Sciatic nerve (tissue), 2 donors: Measurements from ENCODE around the gene SHISA5. TPM values are rescaled to one million over a fixed set of nuclear protein-coding genes. Genes with fewer than 3 reads are reported as not detected.

ENCODE experiments used
- ATAC-seq: fragments of 200-7000 bp; cut with Tn5 transposase; one replicate; pipeline ENCODE4 v1.9.1; 2020; ENCODE audit warnings: mild to moderate bottlenecking, moderate library complexity
- DNase-seq: peaks from one replicate; pipeline ENCODE4 v3.0.0-alpha.2; 2020; ENCODE audit warnings: low spot score
- intact Hi-C: fragments of 100-400 bp; cut with DNase I; formaldehyde crosslinking; loops from one replicate; pipeline ENCODE4 v1.14.2; 2022
- microRNA-seq: library from miRNA; unstranded; fragments of <30 nt; microRNA quantifications from one replicate; pipeline ENCODE4 v1.2.0, GENCODE V29; 2020
- total RNA-seq: library from RNA; stranded (reverse); fragmentation: NEBNext Ultra II Directional; extraction: Animal tissue kit (Norgen Biotek cat#: 25700); gene quantifications from one replicate; pipeline ENCODE4 v1.2.1, GENCODE V29; 2021
- donor health status: DM: no; HTN: no; CAD: no.
- donor health status: DM: no; HTN: no; CAD: no.

Gene SHISA5
- total RNA-seq, 1 donor from 2014 or later: 138 TPM

DNA sequence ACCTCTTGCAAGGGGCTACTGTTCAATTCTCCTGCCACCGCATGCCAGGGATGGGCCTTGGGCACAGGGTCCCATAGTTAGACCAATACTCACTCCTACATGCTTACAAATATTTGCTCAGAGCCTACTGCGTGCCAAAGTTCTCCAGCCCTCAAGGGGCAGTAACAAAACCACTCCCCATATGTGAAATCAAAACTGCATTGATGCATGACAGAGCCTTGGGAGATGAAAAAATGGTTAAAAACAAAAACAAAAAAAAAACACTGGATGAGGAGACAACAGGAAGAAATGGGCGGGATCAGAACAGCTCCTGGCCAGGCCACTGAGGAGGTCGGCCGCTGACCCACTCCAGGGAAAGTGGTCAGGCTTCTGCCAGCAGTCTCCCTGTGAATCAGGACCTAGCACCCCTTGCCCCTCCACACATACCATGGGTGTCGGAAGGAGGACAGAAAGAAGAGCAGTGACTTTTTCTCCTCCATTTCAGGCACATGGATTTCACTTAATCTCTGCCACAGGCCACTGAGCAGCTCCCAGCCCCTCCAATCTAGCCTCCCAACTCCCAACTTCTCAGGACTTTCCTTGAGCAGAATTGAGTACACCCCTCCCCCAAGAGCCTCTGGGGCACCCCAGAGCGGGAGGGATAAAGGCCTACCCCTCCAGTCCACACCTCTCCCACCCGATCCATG lies 76.9 kb downstream of the SHISA5 start:
- DNase-seq: no peak
- peak; percentile 35 for ATAC-seq
- intact Hi-C loops: no loop called here

DNA sequence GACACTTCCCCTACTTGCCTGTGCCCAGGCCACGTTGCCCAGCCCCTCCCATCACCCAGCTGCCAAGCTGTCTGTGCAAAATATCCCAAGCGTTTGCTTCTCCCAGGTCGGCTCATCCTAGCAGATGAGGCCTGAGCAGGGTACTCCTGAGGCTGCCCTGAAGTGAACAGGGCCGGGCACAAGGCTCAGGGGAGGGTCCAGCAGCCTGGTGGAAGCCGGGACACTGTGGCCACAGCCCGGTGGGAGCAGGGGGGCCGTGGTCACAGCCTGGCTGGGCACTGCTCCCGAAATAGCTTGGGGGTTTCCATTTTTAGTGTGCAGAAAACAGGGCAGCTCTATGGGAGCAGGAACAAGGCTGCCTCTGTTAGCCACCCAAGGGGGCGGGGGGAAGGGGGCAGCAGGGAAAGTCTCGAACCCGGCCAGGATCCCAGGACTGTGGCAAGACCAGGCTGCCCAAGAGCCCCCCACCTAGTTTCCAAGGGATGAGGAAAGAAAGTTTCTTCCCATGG lies 77.5 kb downstream of the SHISA5 start:
- intact Hi-C loops: no loop called here
- DNase-seq (no peak), ATAC-seq (peak; percentile 23)

DNA sequence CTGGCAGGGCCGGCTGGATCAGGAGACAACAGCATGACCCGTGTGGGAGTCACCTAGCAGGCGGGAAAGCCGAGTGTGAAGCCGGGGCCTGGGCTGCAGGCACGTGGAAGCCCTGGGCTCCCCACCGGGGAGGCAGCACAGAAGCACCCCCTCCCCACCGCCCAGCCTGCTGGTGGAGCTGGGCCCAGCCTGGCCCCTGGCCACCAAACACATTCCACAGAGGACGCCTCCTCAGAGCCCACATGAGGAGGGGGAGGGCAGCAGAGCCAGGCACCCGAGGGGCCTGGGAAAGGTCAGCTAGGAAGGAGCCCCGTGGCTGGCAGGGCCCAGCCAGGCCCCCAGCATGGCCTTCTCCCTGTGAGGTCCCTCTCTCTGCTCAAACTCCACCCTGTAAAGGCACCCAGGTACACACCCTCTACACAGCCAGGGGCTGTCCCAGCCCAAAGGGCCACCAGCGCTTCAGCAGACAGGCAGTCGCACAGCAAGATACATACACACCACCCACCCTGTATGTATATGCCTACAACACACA lies 78.6 kb downstream of the SHISA5 start:
- intact Hi-C loops: no loop called here
- DNase-seq (no peak), ATAC-seq (no peak)

DNA sequence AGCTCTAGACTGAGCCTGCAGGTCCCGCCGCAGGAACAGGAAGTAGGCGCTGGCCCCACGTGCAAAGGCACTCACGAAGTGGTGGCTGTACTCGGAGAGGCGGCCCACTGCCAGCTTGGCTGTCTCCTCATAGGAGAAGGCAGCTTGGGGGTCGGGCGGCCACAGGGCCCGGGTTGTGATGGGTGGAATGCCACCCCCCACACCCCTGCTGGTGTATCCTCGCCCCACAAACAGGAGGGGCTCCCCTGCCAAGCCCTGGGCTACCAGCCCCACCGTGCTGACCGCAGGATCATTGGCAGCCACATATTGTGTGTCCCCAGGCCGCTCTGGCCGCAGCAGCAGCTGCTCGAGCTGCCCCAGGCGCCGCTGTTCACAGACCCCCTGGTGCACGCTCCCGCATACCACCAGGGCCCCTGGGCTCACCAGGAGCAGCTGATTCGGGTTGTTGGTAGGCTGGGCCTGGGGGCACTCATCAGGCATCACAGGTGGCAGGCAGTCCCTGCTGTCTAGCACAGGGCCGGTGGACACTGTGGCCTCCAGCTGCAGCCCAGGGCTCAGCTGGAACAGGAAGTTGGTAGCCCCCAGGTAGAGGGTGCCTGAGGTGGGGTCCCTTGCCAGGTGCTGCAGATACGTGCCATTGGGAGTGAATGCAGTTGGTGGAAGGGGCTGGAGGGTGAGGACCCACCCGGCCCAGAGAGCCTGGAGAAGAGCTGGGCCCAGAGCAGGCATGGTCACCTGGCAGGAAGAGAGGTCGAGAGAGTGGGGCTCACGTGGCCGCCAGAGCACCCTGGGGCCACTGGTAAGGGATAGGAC lies 79.9 kb downstream of the SHISA5 start:
- ATAC-seq (no peak), DNase-seq (no peak)
- intact Hi-C loops: no loop called here

DNA sequence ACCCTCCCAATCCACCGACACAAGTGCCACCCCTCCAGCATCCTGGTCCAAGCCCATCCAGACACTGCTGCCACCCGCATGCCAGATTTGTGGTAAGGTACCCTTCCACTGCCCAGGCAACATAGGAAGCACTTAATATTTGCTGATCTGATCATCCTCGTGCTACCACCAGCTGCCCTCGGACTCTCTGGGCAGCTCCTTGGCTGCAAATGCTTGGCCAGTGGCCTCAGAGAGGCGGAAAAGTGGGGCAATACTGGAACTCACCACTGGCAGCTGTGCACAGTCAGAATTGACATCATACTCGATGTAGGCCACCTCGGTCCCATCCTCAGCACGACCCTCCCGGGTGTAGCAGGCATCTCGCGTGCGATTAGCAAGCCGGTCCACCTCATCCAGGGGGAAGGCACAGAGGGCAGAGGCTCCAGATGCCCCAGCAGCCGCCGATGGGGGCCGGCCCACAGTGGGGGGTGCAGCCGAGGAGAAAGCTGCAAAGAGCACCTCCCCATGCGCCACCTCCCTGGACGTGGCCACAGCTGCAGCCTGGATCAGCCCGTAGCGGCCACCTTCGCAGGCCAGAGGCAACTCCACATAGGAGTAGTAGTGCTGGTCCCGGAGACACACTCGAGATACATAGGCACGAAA lies 80.6 kb downstream of the SHISA5 start:
- ATAC-seq: no peak
- DNase-seq: no peak
- intact Hi-C loops: no loop called here

DNA sequence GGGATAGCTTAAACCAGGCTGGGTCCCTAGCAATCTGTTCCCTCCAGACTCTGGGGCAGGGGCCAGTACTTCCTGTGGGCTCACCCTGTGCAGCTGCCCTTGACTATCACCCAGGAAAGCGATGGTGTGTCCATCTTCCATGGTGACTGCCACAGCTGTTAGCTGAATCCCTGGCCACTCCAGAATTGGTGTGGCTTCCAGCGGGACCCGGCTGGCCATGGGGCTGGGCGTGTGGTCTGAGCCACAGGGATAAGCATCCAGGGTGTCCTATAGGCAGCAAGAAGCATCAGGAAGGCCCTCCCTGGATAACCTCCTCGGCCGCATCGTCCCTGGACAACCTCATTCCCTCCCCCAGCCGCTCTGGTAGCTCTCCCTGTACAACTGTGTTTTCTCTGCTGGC lies 81.3 kb downstream of the SHISA5 start:
- intact Hi-C loops: no loop called here
- DNase-seq (no peak), ATAC-seq (no peak)

DNA sequence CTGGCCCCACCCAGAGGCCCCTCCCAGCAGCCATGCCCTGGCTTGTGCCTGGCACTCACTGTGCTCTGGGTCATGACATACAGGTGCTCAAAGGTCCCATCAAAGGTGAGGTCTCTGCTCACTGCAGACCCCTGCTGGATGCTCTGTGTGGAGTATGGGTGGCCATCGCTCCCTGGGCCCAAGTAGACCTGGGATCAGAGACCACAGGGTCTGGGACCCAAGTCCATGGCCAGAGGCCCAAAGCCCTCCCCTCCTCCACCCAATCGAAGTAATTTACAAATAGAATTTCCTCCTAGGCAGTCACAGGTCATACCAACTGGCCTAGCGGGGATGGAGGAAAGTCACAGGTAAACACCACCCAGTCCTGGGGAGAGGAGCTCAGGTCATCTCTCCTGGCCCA lies 81.7 kb downstream of the SHISA5 start:
- DNase-seq (no peak), ATAC-seq (no peak)
- intact Hi-C loops: no loop called here

DNA sequence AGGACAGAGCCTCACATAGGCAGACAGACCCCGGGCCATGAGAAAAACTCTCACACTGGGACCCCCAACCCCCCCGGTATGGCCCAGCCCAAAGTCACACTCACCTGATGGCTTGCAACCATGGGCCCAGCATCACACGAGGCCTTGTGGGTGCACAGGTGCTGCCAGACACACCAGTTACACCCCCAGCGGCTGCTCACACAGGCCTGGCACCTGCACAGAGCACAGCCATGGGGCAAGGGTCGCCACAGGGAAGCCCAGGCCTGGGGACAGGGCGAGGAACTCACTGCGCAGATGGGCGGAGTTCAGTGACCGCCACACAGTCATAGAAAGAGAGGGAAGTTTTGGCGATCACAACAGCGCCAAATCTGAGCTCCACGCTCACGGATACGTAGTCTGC lies 83.4 kb downstream of the SHISA5 start:
- no peak for ATAC-seq
- intact Hi-C loops: no loop called here
- DNase-seq: no peak

DNA sequence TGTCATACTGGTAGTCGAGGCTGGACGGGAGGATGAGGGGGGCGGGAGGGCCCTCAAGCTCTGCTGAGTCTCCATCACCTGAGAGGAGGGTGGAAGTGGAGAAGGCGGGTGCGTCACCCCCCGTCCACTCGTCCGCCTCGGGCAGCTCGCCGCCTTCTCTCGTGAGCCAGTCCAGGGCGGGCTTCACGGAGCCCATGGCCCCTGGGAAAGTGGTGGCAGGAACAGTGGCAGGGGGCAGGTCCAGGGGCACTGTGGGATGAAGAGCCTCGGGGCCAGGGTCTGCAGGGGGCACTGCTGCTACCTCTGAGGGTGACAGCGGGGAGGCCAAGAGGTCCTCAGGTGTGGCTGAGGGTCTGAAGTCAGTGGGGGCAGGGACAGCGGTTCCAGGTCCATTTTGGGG lies 84.4 kb downstream of the SHISA5 start:
- DNase-seq (no peak), ATAC-seq (no peak)
- intact Hi-C loops: no loop called here

DNA sequence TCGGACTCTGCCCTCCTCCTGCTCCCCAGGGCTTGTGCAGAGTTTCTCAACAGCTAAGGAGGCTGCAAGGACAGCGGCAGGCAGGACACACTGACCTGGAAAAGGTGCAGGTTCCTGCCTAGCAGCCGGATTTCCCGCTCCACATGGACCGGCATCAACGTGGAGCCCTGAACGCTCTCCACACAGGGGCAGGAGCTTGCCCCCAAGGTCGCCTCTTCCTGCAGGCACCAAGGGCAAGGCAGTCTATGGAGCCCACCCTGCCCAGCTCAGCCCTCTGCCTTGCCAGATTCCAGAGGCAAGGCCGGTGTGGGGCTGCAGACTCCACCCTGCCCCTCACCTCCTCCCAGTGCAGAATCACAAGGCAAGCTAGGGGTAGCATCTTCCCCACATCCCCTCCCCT lies 84.8 kb downstream of the SHISA5 start:
- DNase-seq (no peak), ATAC-seq (no peak)
- intact Hi-C loops: no loop called here

DNA sequence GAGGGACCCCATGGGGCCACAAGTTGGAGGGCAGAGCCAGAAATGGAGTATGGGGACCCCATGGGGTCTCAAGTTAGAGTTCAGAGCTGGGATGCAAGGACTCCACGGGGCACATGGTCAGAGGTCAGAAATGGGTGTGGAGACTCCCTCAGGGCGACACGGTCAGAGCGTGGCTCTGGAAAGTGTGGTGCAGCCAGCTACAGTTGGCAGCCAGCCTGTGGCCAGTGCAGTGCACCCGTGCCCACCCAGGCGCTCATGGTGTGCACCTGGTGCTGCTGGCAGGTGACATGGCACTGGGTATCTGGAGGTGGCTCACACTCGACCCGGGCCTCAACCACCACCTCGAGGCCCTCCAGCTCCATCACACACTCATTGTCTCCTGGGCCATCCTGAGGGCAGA lies 85.3 kb downstream of the SHISA5 start:
- no peak for DNase-seq

DNA sequence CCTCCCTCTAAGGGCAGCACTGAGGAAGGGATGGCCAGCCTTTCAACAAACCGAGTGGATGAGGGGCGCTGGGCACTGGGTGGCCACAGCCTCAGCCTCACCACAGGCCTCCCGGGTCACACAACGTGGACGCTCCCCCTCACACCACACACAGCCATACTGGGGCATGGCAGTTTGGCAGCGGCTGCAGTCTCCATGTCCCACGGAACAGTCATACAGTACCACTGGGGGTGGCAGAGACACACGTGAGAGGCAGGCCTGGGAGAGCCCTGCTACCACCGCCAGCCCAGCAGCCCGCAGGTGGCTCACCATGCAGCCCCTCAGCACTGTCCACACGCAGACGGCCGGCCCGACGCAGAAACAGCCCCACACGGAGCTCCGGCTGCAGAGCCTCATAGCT lies 85.8 kb downstream of the SHISA5 start:
- ATAC-seq: no peak
- no peak for DNase-seq
- intact Hi-C loops: no loop called here

More for the DNA sequence above, 85.3 kb downstream of the SHISA5 start:
- ATAC-seq: no peak
- intact Hi-C loops: no loop called here

Small RNAs within 50 kb of the gene (microRNA-seq; reads per million reads assigned to microRNA genes)
- not detected for gene MIR6823

Other genes with a start within 250 kb of the SHISA5 start
- gene NME6, start 202.8 kb downstream of the SHISA5 start, total RNA-seq: 24.0 TPM
- gene SPINK8, start 170.5 kb downstream of the SHISA5 start, total RNA-seq: not detected
- gene FBXW12, start 132.0 kb downstream of the SHISA5 start, total RNA-seq: 0.27 TPM
- gene PLXNB1, start 74.1 kb downstream of the SHISA5 start, total RNA-seq: 121 TPM
- 10.6 TPM for gene CCDC51, start 64.1 kb downstream of the SHISA5 start, total RNA-seq
- 154 TPM for gene TMA7, start 63.9 kb downstream of the SHISA5 start, total RNA-seq
- 7.5 TPM for gene ATRIP, start 57.4 kb downstream of the SHISA5 start, total RNA-seq
- gene PFKFB4, start 52.6 kb upstream of the SHISA5 start, total RNA-seq: 7.9 TPM
- gene UCN2, start 59.6 kb upstream of the SHISA5 start, total RNA-seq: not detected
- 8.7 TPM for gene COL7A1, start 91.2 kb upstream of the SHISA5 start, total RNA-seq
- gene UQCRC1, start 105.5 kb upstream of the SHISA5 start, total RNA-seq: 96.9 TPM
- not detected for gene TMEM89, start 117.6 kb upstream of the SHISA5 start, total RNA-seq
- 17.1 TPM for gene SLC26A6, start 131.3 kb upstream of the SHISA5 start, total RNA-seq
- 1.5 TPM for gene CELSR3, start 158.7 kb upstream of the SHISA5 start, total RNA-seq
- gene NCKIPSD, start 181.7 kb upstream of the SHISA5 start, total RNA-seq: 29.3 TPM
- 104 TPM for gene IP6K2, start 213.0 kb upstream of the SHISA5 start, total RNA-seq